H1 (cell line): ENCODE results near the gene TLE3. TPM values are rescaled to one million over a fixed set of nuclear protein-coding genes. Genes with fewer than 3 reads are reported as not detected.

Experiments
- CTCF ChIA-PET: fragments of 300-600 bp; sonication (Branson Sonifier 250); formaldehyde crosslinking; loops from one replicate; lab custom pipeline; 2021; ENCODE audit not compliant: partially characterized antibody; lab: Charles Lee
- POLR2A ChIA-PET: fragments of 300-600 bp; sonication (Branson Sonifier 250); formaldehyde crosslinking; loops from one replicate; lab custom pipeline; 2021; ENCODE audit warnings: inconsistent platforms; ENCODE audit not compliant: partially characterized antibody; lab: Charles Lee
- DNase-seq, 2 experiments: peaks; one replicate each; pipeline versions ENCODE4 v3.0.0 to v3.0.0-alpha.2; 2010 to 2022; ENCODE audit warnings: low spot score in 2 of 2, low read depth in 1 of 2, mixed read lengths in 1 of 2
- FAIRE-seq: peaks from 2 replicates; lab custom pipeline; 2011; peaks lifted over from hg19 to GRCh38; lab: Jason Lieb, UNC
- H2AFZ ChIP-seq: 2 replicates; pipeline ENCODE4 v1.8.1; 2012; ENCODE audit warnings: low read length, inconsistent platforms
- H2AK5ac ChIP-seq: 2 replicates; pipeline ENCODE4 v1.6.1; 2013; ENCODE audit warnings: low read depth, low read length
- H2BK120ac ChIP-seq: replicated peaks from 2 replicates; pipeline ENCODE3; 2013; ENCODE audit warnings: low read depth, low read length, inconsistent platforms
- H2BK12ac ChIP-seq: 2 replicates; pipeline ENCODE4 v1.6.1; 2013; ENCODE audit warnings: low read depth, low read length
- H2BK15ac ChIP-seq: 2 replicates; pipeline ENCODE4 v1.6.1; 2013; ENCODE audit warnings: low read length
- H2BK20ac ChIP-seq: 2 replicates; pipeline ENCODE4 v1.6.1; 2013; ENCODE audit warnings: low read length
- H2BK5ac ChIP-seq: 2 replicates; pipeline ENCODE4 v1.6.1; 2013; ENCODE audit warnings: low read depth, low read length
- H3K14ac ChIP-seq: 2 replicates; pipeline ENCODE4 v1.6.1; 2013; ENCODE audit warnings: inconsistent platforms; ENCODE audit not compliant: insufficient read length
- H3K18ac ChIP-seq: 2 replicates; pipeline ENCODE4 v1.6.1; 2013; ENCODE audit warnings: low read length; ENCODE audit errors: extremely low read depth
- H3K23ac ChIP-seq: 2 replicates; pipeline ENCODE4 v1.6.1; 2013; ENCODE audit warnings: inconsistent platforms; ENCODE audit not compliant: insufficient read length
- H3K23me2 ChIP-seq: 2 replicates; pipeline ENCODE4 v1.6.1; 2013; ENCODE audit warnings: low read depth, low read length
- H3K27ac ChIP-seq: 2 replicates; pipeline ENCODE4 v1.6.1; 2011; ENCODE audit warnings: low read depth, low read length, inconsistent platforms
- H3K27me3 ChIP-seq, 4 experiments: replicated peaks in 1 of 4; 1 replicate in 1 of 4; 2 replicates in 3 of 4; pipeline versions ENCODE4 v1.6.1 to v1.8.1; 2011 to 2013; ENCODE audit warnings: low read length in 3 of 4, mild to moderate bottlenecking in 3 of 4, inconsistent platforms in 2 of 4, mixed read lengths in 2 of 4, moderate library complexity in 1 of 4; ENCODE audit not compliant: control insufficient read depth in 3 of 4, insufficient read depth in 3 of 4; ENCODE audit errors: extremely low read depth in 1 of 4
- H3K36me3 ChIP-seq, 4 experiments: 2 replicates each; pipeline versions ENCODE4 v1.6.1 to v1.8.1; 2011 to 2013; ENCODE audit warnings: mild to moderate bottlenecking in 4 of 4, low read length in 3 of 4, moderate library complexity in 2 of 4, control low read depth in 1 of 4, inconsistent platforms in 1 of 4; ENCODE audit not compliant: insufficient read depth in 4 of 4, control insufficient read depth in 2 of 4
- H3K4ac ChIP-seq: replicated peaks from 2 replicates; pipeline ENCODE3; 2013; ENCODE audit warnings: low read length, low read depth, mixed read lengths, inconsistent platforms; ENCODE audit not compliant: insufficient read length
- H3K4me1 ChIP-seq, 4 experiments: replicated peaks in 1 of 4; 1 replicate in 1 of 4; 2 replicates in 3 of 4; pipeline versions ENCODE4 v1.6.1 to v1.8.1; 2011 to 2013; ENCODE audit warnings: low read length in 3 of 4, inconsistent platforms in 2 of 4, mixed read lengths in 1 of 4; ENCODE audit not compliant: insufficient read depth in 4 of 4, control insufficient read depth in 3 of 4
- H3K4me2 ChIP-seq, 2 experiments: 2 replicates each; pipeline versions ENCODE4 v1.6.1 to v1.8.1; 2011 to 2013; ENCODE audit warnings: low read depth in 2 of 2, low read length in 2 of 2, control low read depth in 1 of 2, inconsistent platforms in 1 of 2, mild to moderate bottlenecking in 1 of 2; ENCODE audit not compliant: insufficient read depth in 1 of 2
- H3K4me3 ChIP-seq, 4 experiments: fragments of 200-600, 300-600 bp in 1 of 4; sonication (generic), shearing (Covaris generic), sonication (Bioruptor Twin) in 1 of 4; 2 replicates each; pipeline versions ENCODE4 v1.5.1 to v1.8.1; 2011 to 2016; ENCODE audit warnings: low read length in 4 of 4, low read depth in 3 of 4, control low read depth in 2 of 4, inconsistent platforms in 2 of 4, mild to moderate bottlenecking in 2 of 4, mixed read lengths in 1 of 4, moderate library complexity in 1 of 4; ENCODE audit not compliant: insufficient read depth in 2 of 4; ENCODE audit errors: extremely low read depth in 1 of 4
- H3K56ac ChIP-seq: replicated peaks from 2 replicates; pipeline ENCODE3; 2013; ENCODE audit warnings: low read depth, mild to moderate bottlenecking, mixed read lengths, low read length, inconsistent platforms; ENCODE audit not compliant: insufficient read length
- H3K79me1 ChIP-seq: 2 replicates; pipeline ENCODE4 v1.6.1; 2013; ENCODE audit warnings: low read depth, low read length, control low read depth
- H3K79me2 ChIP-seq, 2 experiments: 2 replicates each; pipeline versions ENCODE4 v1.6.1 to v1.8.1; 2012 to 2013; ENCODE audit warnings: low read length in 2 of 2, mild to moderate bottlenecking in 2 of 2, inconsistent platforms in 1 of 2; ENCODE audit not compliant: insufficient read depth in 2 of 2, control insufficient read depth in 1 of 2
- H3K9ac ChIP-seq, 4 experiments: replicated peaks in 1 of 4; 1 replicate in 1 of 4; 2 replicates in 3 of 4; pipeline versions ENCODE4 v1.6.1 to v1.8.1; 2011 to 2013; ENCODE audit warnings: low read depth in 3 of 4, low read length in 3 of 4, control low read depth in 2 of 4, mild to moderate bottlenecking in 2 of 4, moderate library complexity in 2 of 4, inconsistent platforms in 1 of 4; ENCODE audit errors: extremely low read depth in 1 of 4
- H3K9me3 ChIP-seq, 2 experiments: 2 replicates each; pipeline versions ENCODE4 v1.6.1 to v1.8.1; 2012 to 2013; ENCODE audit warnings: mild to moderate bottlenecking in 2 of 2, moderate library complexity in 2 of 2, control low read depth in 1 of 2, inconsistent platforms in 1 of 2, low read depth in 1 of 2, low read length in 1 of 2, mixed read lengths in 1 of 2; ENCODE audit not compliant: insufficient read depth in 2 of 2
- H4K20me1 ChIP-seq, 2 experiments: replicated peaks in 1 of 2; 2 replicates each; pipeline versions ENCODE3 to v1.8.1; 2011 to 2013; ENCODE audit warnings: inconsistent platforms in 2 of 2, low read length in 2 of 2, mild to moderate bottlenecking in 1 of 2; ENCODE audit not compliant: insufficient read depth in 2 of 2, control insufficient read depth in 1 of 2
- H4K5ac ChIP-seq: 2 replicates; pipeline ENCODE4 v1.6.1; 2013; ENCODE audit warnings: low read length, low read depth, mixed read lengths, inconsistent platforms; ENCODE audit not compliant: insufficient read length
- H4K8ac ChIP-seq: 2 replicates; pipeline ENCODE4 v1.8.0; 2013; ENCODE audit warnings: mild to moderate bottlenecking, moderate library complexity, low read length, inconsistent platforms; ENCODE audit not compliant: insufficient read depth; ENCODE audit errors: extremely low read depth
- H4K91ac ChIP-seq: replicated peaks from 2 replicates; pipeline ENCODE3; 2013; ENCODE audit warnings: low read length, mixed read lengths, inconsistent platforms; ENCODE audit not compliant: insufficient read length
- ASH2L ChIP-seq: fragments of 200-600, 300-600 bp; sonication (generic); IDR thresholded peaks from one replicate; pipeline ENCODE4 v1.7.1; 2017; ENCODE audit warnings: low read length
- BRCA1 ChIP-seq: IDR thresholded peaks from 2 replicates; pipeline ENCODE4 v1.6.1; 2012; ENCODE audit warnings: low read depth, low read length, improper control_type of control experiment
- CBX8 ChIP-seq: fragments of 300-800, 300-1000 bp; sonication (generic); IDR thresholded peaks from 2 replicates; pipeline ENCODE4 v1.7.1; 2016; ENCODE audit warnings: low read depth, low read length, borderline replicate concordance
- CHD1 ChIP-seq: IDR thresholded peaks from 2 replicates; pipeline ENCODE4 v1.6.1; 2012; ENCODE audit warnings: low read depth, low read length, improper control_type of control experiment
- NANOG ChIP-seq: IDR thresholded peaks from 2 replicates; pipeline ENCODE4 v1.6.1; 2011; ENCODE audit warnings: low read length, low read depth, mild to moderate bottlenecking, inconsistent platforms; ENCODE audit not compliant: insufficient read depth, poor library complexity, severe bottlenecking
- SP2 ChIP-seq: IDR thresholded peaks from 2 replicates; pipeline ENCODE4 v1.6.1; 2012; ENCODE audit warnings: mild to moderate bottlenecking, low read length, inconsistent platforms
- SP4 ChIP-seq: IDR thresholded peaks from 2 replicates; pipeline ENCODE4 v1.6.1; 2012; ENCODE audit warnings: low read length, inconsistent platforms
- SRF ChIP-seq: IDR thresholded peaks from 2 replicates; pipeline ENCODE4 v1.6.1; 2011; ENCODE audit warnings: mild to moderate bottlenecking, low read depth, low read length, moderate library complexity
- YY1 ChIP-seq: IDR thresholded peaks from 2 replicates; pipeline ENCODE4 v1.6.1; 2011; ENCODE audit warnings: low read depth, mild to moderate bottlenecking, low read length
- WGBS, 2 experiments: shearing (Covaris generic) in 1 of 2; methylation state at CpG; one replicate each; pipeline versions ENCODE4 v1.1.6 to v1.1.7; 2013 to 2015; ENCODE audit warnings: low lambda C conversion rate in 2 of 2, mixed read lengths in 2 of 2, inconsistent platforms in 1 of 2, low coverage in 1 of 2, missing lambda C conversion rate in 1 of 2; ENCODE audit not compliant: insufficient replicate concordance in 2 of 2, insufficient coverage in 1 of 2, insufficient read length in 1 of 2; ENCODE audit errors: extremely low coverage in 1 of 2, missing lambda C conversion rate in 1 of 2; 5-methylcytosine and 5-hydroxymethylcytosine counted together
- polyA plus RNA-seq, 7 experiments: library from polyadenylated mRNA; depleted of rRNA in 3 of 7; stranded (reverse) in 5 of 7; unstranded in 2 of 7; fragments of >200 nt in 5 of 7; fragments of 200-250 nt in 2 of 7; gene quantifications; 1 replicate in 5 of 7; 2 replicates in 1 of 7; 4 replicates in 1 of 7; pipeline versions ENCODE4 v1.2.1 to v1.2.3, GENCODE V29; 2011 to 2013; ENCODE audit warnings: missing spikeins in 2 of 7, mixed read lengths in 2 of 7
- total RNA-seq: library from RNA; stranded (reverse); fragmentation: NEBNext Ultra II Directional; extraction: Animal tissue kit (Norgen Biotek cat#: 25700); gene quantifications from 2 replicates; pipeline ENCODE4 v1.2.1, GENCODE V29; 2021

The TLE3 gene
- total and polyA plus RNA-seq, 2 of the 8 experiments (the other 6 are each of a cell fraction or from before 2014, with no cell fraction given), result 25.1 to 61.2 TPM

- no peak overlapping the region for H2BK20ac ChIP-seq
- no peak overlapping the region for H4K91ac ChIP-seq
- H3K4me1 ChIP-seq, result peaks cover 0 to 11% (median 4%) of the 10 kb centered on the region in 4 experiments; a peak in 3 of 7 replicates
- no peak overlapping the region for H3K4me2 ChIP-seq
- no peak overlapping the region for H3K9ac ChIP-seq
- no peaks in the 10 kb centered on the region; a peak in 2 of 7 replicates for H3K27me3 ChIP-seq
- H4K20me1 ChIP-seq, result no peaks in the 10 kb centered on the region
- H2BK120ac ChIP-seq, result no peak overlapping the region
- H3K27ac ChIP-seq, result no peak overlapping the region
- H3K14ac ChIP-seq, result no peak overlapping the region
- no peak overlapping the region for H2BK5ac ChIP-seq
- H3K36me3 ChIP-seq, result no peaks in the 10 kb centered on the region
- no peak overlapping the region for H3K4me3 ChIP-seq
- ChIA-PET CTCF (interaction anchor here (1.1 to 2.0 kb wide), 3 partner anchors 9 to 263 kb away, joined by 3 to 8 read pairs (median 3); no protein-coding TSS in a partner anchor), POLR2A (no interaction called here)
- WGBS, 2 experiments, result 98% methylated on average over 10 of the region's 11 CpGs; no CpG with 5 or more reads in 1 of the 2 experiments
- DNase-seq (no peak), FAIRE-seq (no peak)
- peaks cover 0 to 5% of the 10 kb centered on the region in 2 experiments; a peak in 1 of 4 replicates for H3K9me3 ChIP-seq
- no peak overlapping the region for H4K8ac ChIP-seq
- H3K4ac ChIP-seq, result no peak overlapping the region
- H3K23ac ChIP-seq, result no peak overlapping the region
- peak overlapping the region; percentile 65; the same call in 1 of the 2 replicates for H2AK5ac ChIP-seq
- H2AFZ ChIP-seq, result no peak overlapping the region
- H3K79me1 ChIP-seq, result no peaks in the 10 kb centered on the region; the same call in 1 of the 2 replicates
- no peaks in the 10 kb centered on the region for H3K79me2 ChIP-seq
- 0 out of 2 replicates have a peak overlapping the region, but pooled peaks have one; percentile 82 for H3K18ac ChIP-seq
- 0 out of 2 replicates have a peak overlapping the region, but pooled peaks have one; percentile 50 for H2BK12ac ChIP-seq
- H3K56ac ChIP-seq, result no peak overlapping the region
- H3K23me2 ChIP-seq, result no peaks in the 10 kb centered on the region; the same call in 1 of the 2 replicates
- H2BK15ac ChIP-seq, result peak overlapping the region; percentile 29; the same call in 1 of the 2 replicates
- no peak overlapping the region for H4K5ac ChIP-seq
- TF ChIP-seq NANOG (no peak), CHD1 (no peak), SRF (no peak), YY1 (no peak), SP4 (no peak), ASH2L (no peak), CBX8 (no peak), BRCA1 (no peak), SP2 (no peak)
These were observed 72.1 kb downstream of the TLE3 start for GRCh38 chr15:70025413-70026296.
